ENCODE data around the gene C15orf39.

Gene C15orf39

GRCh38 chr15:75172284-75172820, 29.3 kb upstream of the C15orf39 start:
- no peak for DNase-seq (ENCODE audit: low spot score)

GRCh38 chr15:75174102-75174501, 27.6 kb upstream of the C15orf39 start:
- DNase-seq (ENCODE audit: low spot score) = no peak

- DNase-seq (ENCODE audit: low spot score) = no peak
Observed at GRCh38 chr15:75174729-75175128, 27.0 kb upstream of the C15orf39 start.

- DNase-seq (ENCODE audit: low spot score) = no peak
Observed at GRCh38 chr15:75176396-75176761, 25.3 kb upstream of the C15orf39 start.

GRCh38 chr15:75177360-75178071, 24.2 kb upstream of the C15orf39 start:
- DNase-seq (ENCODE audit: low spot score) = no peak

GRCh38 chr15:75178171-75178937, 23.3 kb upstream of the C15orf39 start:
- DNase-seq (ENCODE audit: low spot score) = no peak

- DNase-seq (ENCODE audit: low spot score) = no peak
Observed at GRCh38 chr15:75178938-75179745, 22.5 kb upstream of the C15orf39 start.

- DNase-seq (ENCODE audit: low spot score) = no peak
Observed at GRCh38 chr15:75179746-75180140, 21.9 kb upstream of the C15orf39 start.

GRCh38 chr15:75181780-75182179, 19.9 kb upstream of the C15orf39 start:
- DNase-seq (ENCODE audit: low spot score) = no peak

- DNase-seq (ENCODE audit: low spot score) = no peak
Observed at GRCh38 chr15:75182187-75183131, 19.2 kb upstream of the C15orf39 start.

GRCh38 chr15:75185271-75186029, 16.2 kb upstream of the C15orf39 start:
- no peak for DNase-seq (ENCODE audit: low spot score)

- DNase-seq (ENCODE audit: low spot score) = no peak
Observed at GRCh38 chr15:75186044-75186443, 15.6 kb upstream of the C15orf39 start.

GRCh38 chr15:75188499-75188898, 13.2 kb upstream of the C15orf39 start:
- no peak for DNase-seq (ENCODE audit: low spot score)

- DNase-seq (ENCODE audit: low spot score) = no peak
Observed at GRCh38 chr15:75191235-75191634, 10.4 kb upstream of the C15orf39 start.

- DNase-seq (ENCODE audit: low spot score) = no peak
Observed at GRCh38 chr15:75192307-75192706, 9.4 kb upstream of the C15orf39 start.

GRCh38 chr15:75193272-75193671, 8.4 kb upstream of the C15orf39 start:
- DNase-seq (ENCODE audit: low spot score) = no peak

GRCh38 chr15:75193976-75194375, 7.7 kb upstream of the C15orf39 start:
- no peak for DNase-seq (ENCODE audit: low spot score)

GRCh38 chr15:75194397-75194796, 7.3 kb upstream of the C15orf39 start:
- no peak for DNase-seq (ENCODE audit: low spot score)

- DNase-seq (ENCODE audit: low spot score) = no peak
Observed at GRCh38 chr15:75195122-75195765, 6.4 kb upstream of the C15orf39 start.

GRCh38 chr15:75195766-75196241, 5.9 kb upstream of the C15orf39 start:
- no peak for DNase-seq (ENCODE audit: low spot score)
